Stomach (tissue), 9 donors: ENCODE data around the gene NDFIP2. TPM values are rescaled to one million over a fixed set of nuclear protein-coding genes. Genes with fewer than 3 reads are reported as not detected.
"Not testable (repeated sequence)": the region's sequence is repeated elsewhere in the genome, so short reads cannot be mapped to it uniquely, and the experiment has no call there.

Source experiments
- DNase-seq, 2 donors: peaks; one replicate each; pipeline versions ENCODE4 v3.0.0 to v3.0.0-alpha.2; 2013 to 2019
- H3K27ac ChIP-seq, 5 donors: fragments of 200-600 bp in 4 of 5; sonication (generic) in 4 of 5; one replicate each; pipeline ENCODE4 v1.5.1; 2013 to 2019; ENCODE audit warnings: mild to moderate bottlenecking in 1 of 5, moderate library complexity in 1 of 5
- H3K27me3 ChIP-seq, 3 donors: fragments of 200-600 bp; sonication (generic); one replicate each; pipeline ENCODE4 v1.5.1; 2017 to 2019; ENCODE audit warnings: mixed run types in 1 of 3
- H3K36me3 ChIP-seq, 4 donors: fragments of 200-600 bp; sonication (generic); 1 replicate in 3 of 4; 2 replicates in 1 of 4; pipeline ENCODE4 v1.5.1; 2016 to 2019
- H3K4me1 ChIP-seq, 4 donors: fragments of 200-600 bp; sonication (generic); one replicate each; pipeline ENCODE4 v1.5.1; 2016 to 2019
- H3K4me3 ChIP-seq, 4 donors: fragments of 200-600 bp; sonication (generic) in 3 of 4; one replicate each; pipeline ENCODE4 v1.5.1; 2016 to 2019; ENCODE audit warnings: mild to moderate bottlenecking in 1 of 4
- H3K9me3 ChIP-seq, 4 donors: fragments of 200-600 bp; sonication (generic); one replicate each; pipeline ENCODE4 v1.5.1; 2016 to 2019
- CTCF ChIP-seq, 7 experiments: fragments of 450-650 bp in 4 of 7; fragments of 200-600 bp in 3 of 7; sonication (generic) in 3 of 7; IDR thresholded peaks; one replicate each; pipeline ENCODE4 v1.5.1; 2016 to 2019; ENCODE audit warnings: antibody characterized with exemption in 7 of 7, control low read depth in 2 of 7, mild to moderate bottlenecking in 1 of 7
- EP300 ChIP-seq: sonication (generic); formaldehyde crosslinking; IDR thresholded peaks from one replicate; pipeline ENCODE4 v1.6.1; 2017; ENCODE audit warnings: antibody characterized with exemption
- POLR2A ChIP-seq, 4 donors: fragments of 450-650 bp; IDR thresholded peaks; one replicate each; pipeline ENCODE4 v1.6.1; 2016; ENCODE audit warnings: antibody characterized with exemption in 4 of 4, control low read depth in 2 of 4, mild to moderate bottlenecking in 1 of 4, moderate library complexity in 1 of 4
- POLR2AphosphoS5 ChIP-seq, 3 donors: sonication (generic); formaldehyde crosslinking; IDR thresholded peaks; one replicate each; pipeline ENCODE4 v1.6.1; 2016; ENCODE audit warnings: antibody characterized with exemption in 3 of 3
- WGBS, 5 donors: extraction: QIAGEN DNeasy Blood & Tissue Kit in 3 of 5; methylation state at CpG; one replicate each; pipeline versions ENCODE4 v1.1.5 to v1.1.7; 2013 to 2018; 5-methylcytosine and 5-hydroxymethylcytosine counted together
- intact Hi-C: fragments of 100-400 bp; cut with DNase I; formaldehyde crosslinking; loops from one replicate; pipeline ENCODE4 v1.15.1; 2023; ENCODE audit warnings: low total_unique reads
- polyA plus RNA-seq, 3 donors: library from polyadenylated mRNA; stranded (reverse); fragments of 200-250 nt; gene quantifications; one replicate each; pipeline ENCODE4 v1.2.3, GENCODE V29; 2013
- total RNA-seq, 5 donors: library from RNA; depleted of rRNA; stranded (reverse); fragments of >200 nt; gene quantifications; one replicate each; pipeline versions ENCODE4 v1.1.0 to v1.2.3, GENCODE V29; 2014 to 2016
- donor health status: healthy with polysubstance abuse.
- donor health status: Bipolar disorder and iron deficiency.
- donor health status: healthy.

Gene NDFIP2
- total and polyA plus RNA-seq, 8 donors, result 2.9 to 56.5 (median 14.7) TPM

GRCh38 chr13:79593121-79593520, 112.2 kb downstream of the NDFIP2 start:
- TF ChIP-seq POLR2AphosphoS5 (IDR thresholded peaks at IDR 0.05), result no peak
- no peak for TF ChIP-seq CTCF (IDR thresholded peaks at IDR 0.05)
- TF ChIP-seq POLR2A (IDR thresholded peaks at IDR 0.05), result no peak
- no peak for TF ChIP-seq EP300
- Histone ChIP-seq H3K4me3 (no peak overlapping the region), H3K27ac (no peak overlapping the region), H3K4me1 (no peaks in the 10 kb centered on the region), H3K9me3 (peaks cover 0 to 2% (median under 1%) of the 10 kb centered on the region in 4 donors), H3K27me3 (no peaks in the 10 kb centered on the region), H3K36me3 (no peaks in the 10 kb centered on the region)
- 87 to 95% (median 89%) methylated on average over 2 of the region's 2 CpGs for WGBS, 5 donors
- intact Hi-C loops, result no loop called here
- DNase-seq, result no peak

GRCh38 chr13:79593641-79594275, 112.8 kb downstream of the NDFIP2 start:
- H3K4me1 ChIP-seq, result no peaks in the 10 kb centered on the region
- H3K27me3 ChIP-seq, result no peaks in the 10 kb centered on the region
- intact Hi-C loops, result no loop called here
- H3K4me3 ChIP-seq, result no peak overlapping the region
- no peak overlapping the region for H3K27ac ChIP-seq
- TF ChIP-seq EP300, result no peak
- TF ChIP-seq POLR2A (IDR thresholded peaks at IDR 0.05), result no peak
- no peak for TF ChIP-seq CTCF (IDR thresholded peaks at IDR 0.05)
- no peak for TF ChIP-seq POLR2AphosphoS5 (IDR thresholded peaks at IDR 0.05)
- DNase-seq, result no peak
- WGBS, 5 donors, result 59 to 80% (median 72%) methylated on average over 2 of the region's 2 CpGs
- no peaks in the 10 kb centered on the region for H3K9me3 ChIP-seq
- H3K36me3 ChIP-seq, result no peaks in the 10 kb centered on the region

GRCh38 chr13:79600146-79600545, 119.2 kb downstream of the NDFIP2 start:
- DNase-seq, H3K4me1 ChIP-seq, H3K4me3 ChIP-seq, H3K27me3 ChIP-seq, H3K9me3 ChIP-seq, H3K36me3 ChIP-seq, H3K27ac ChIP-seq, intact Hi-C loops: not testable (repeated sequence)
- WGBS, 5 donors, result 96 to 98% (median 96%) methylated on average over 12 to 33 of the region's 33 CpGs

GRCh38 chr13:79602936-79603335, 122.0 kb downstream of the NDFIP2 start:
- TF ChIP-seq POLR2A (IDR thresholded peaks at IDR 0.05) (no peak), POLR2AphosphoS5 (IDR thresholded peaks at IDR 0.05) (no peak), EP300 (no peak), CTCF (IDR thresholded peaks at IDR 0.05) (no peak)
- Histone ChIP-seq H3K4me3 (no peak overlapping the region), H3K36me3 (no peaks in the 10 kb centered on the region), H3K27ac (no peak overlapping the region), H3K4me1 (peaks cover 0 to 8% (median 0%) of the 10 kb centered on the region in 4 donors), H3K9me3 (no peaks in the 10 kb centered on the region), H3K27me3 (no peaks in the 10 kb centered on the region)
- WGBS, 5 donors, result 58 to 80% (median 70%) methylated on average over 2 of the region's 2 CpGs
- intact Hi-C loops, result no loop called here
- DNase-seq, result no peak

GRCh38 chr13:79604752-79605151, 123.8 kb downstream of the NDFIP2 start:
- no peaks in the 10 kb centered on the region for H3K36me3 ChIP-seq
- DNase-seq, result peak in 1 of 2 donors; percentile 18
- TF ChIP-seq CTCF (IDR thresholded peaks at IDR 0.05) (no peak), POLR2AphosphoS5 (IDR thresholded peaks at IDR 0.05) (no peak), EP300 (no peak), POLR2A (IDR thresholded peaks at IDR 0.05) (no peak)
- no peaks in the 10 kb centered on the region for H3K9me3 ChIP-seq
- no peak overlapping the region for H3K27ac ChIP-seq
- WGBS, 5 donors, result 4 to 16% (median 8%) methylated on average over 2 of the region's 2 CpGs
- peaks cover 0 to 8% (median 0%) of the 10 kb centered on the region in 4 donors for H3K4me1 ChIP-seq
- H3K27me3 ChIP-seq, result no peaks in the 10 kb centered on the region
- intact Hi-C loops, result no loop called here
- H3K4me3 ChIP-seq, result no peak overlapping the region
